Keratinocyte (primary cell): ENCODE results near the gene POLR2C.

Source experiments
- CTCF ChIP-seq, 3 experiments: IDR thresholded peaks in 1 of 3; conservative IDR thresholded peaks in 1 of 3; optimal IDR thresholded peaks in 1 of 3; 2 replicates in 2 of 3; 3 replicates in 1 of 3; pipeline versions ENCODE3 to v1.5.1; 2011; ENCODE audit warnings: low read length in 3 of 3, mild to moderate bottlenecking in 3 of 3, moderate library complexity in 2 of 3, control low read depth in 1 of 3, inconsistent platforms in 1 of 3; ENCODE audit not compliant: insufficient read depth in 2 of 3; ENCODE audit errors: extremely low read depth in 1 of 3
- EZH2 ChIP-seq: IDR thresholded peaks from one replicate; pipeline ENCODE4 v1.6.1; 2012; ENCODE audit warnings: inconsistent platforms, mild to moderate bottlenecking, low read length, moderate library complexity

DNA sequence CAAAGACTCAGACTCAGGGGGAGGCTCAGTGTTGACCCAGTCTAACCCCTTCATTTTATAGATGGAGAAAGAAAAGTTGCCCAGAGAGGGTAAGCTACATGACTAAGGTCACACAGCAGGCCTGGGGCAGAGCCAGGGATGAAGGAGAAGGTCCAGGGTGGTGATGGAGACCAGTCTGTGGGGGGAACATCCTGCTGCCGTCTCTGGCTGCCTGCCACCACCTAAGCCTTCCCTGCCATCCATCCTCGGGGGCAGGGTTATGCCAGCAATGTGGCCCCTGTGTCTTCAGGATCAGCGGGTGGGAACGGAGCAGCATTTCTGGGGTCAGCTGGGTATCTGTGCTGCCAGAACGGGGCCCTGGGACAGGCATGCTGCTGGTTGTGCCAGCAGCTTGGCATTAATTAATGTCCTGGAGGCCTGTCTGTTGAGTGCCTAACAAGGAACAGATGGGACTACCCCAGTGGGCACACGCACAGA, 18.3 kb downstream of the POLR2C start:
- TF ChIP-seq CTCF (optimal IDR thresholded peaks at IDR 0.05 in 1 of 3, IDR thresholded peaks at IDR 0.05 in 1 of 3, conservative IDR thresholded peaks at IDR 0.05 in 1 of 3; ENCODE audit: extremely low read depth in 1 of 3, insufficient read depth in 2 of 3, low read length in 3 of 3) (no peak), EZH2 (no peak)
